ENCODE data around the gene PANK1.
A peak's percentile ranks its signal among the peaks of the same experiment; 100 is the strongest.

Gene PANK1

DNA sequence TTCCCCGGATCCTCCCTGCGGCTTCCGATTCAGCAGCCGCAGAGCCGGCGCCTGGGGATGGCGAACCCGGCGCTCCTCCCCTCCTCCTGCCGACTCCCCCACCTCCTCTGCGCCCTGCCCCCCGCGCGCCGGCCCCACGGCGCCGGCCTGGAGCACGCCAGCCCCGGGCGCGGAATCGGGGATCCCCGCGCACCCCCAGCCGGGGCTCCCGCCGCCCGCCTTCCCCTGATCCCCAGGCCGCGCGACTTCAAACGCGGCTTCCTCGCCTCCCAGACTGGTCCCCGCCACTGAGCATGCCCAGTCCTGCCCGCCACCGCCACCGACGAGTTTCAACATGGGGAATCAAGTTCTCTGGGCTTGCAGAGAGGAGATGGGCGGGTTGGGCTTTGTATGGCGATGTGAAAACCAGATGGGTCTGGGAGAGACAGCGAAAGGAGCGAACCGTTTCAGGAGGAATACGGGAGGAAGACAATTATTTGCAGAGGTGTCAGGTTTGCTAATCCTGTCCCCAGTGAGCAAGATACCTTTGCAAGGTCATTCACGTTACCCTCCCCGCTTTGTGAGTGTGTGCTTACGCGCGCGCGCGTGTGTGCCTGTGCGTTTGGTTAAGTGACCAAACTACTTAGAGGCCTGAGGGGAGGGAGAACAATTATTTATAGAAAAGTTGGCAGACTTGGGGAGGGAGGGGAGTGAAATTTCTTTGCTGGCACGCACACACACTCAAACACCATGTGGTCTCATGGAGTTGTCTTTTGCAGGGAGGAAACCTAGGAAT is at the start of gene PANK1:
Gene PANK1, minus strand, starts transcription at position 276 of the 775 bp plus-strand sequence. CDS start 351 bp downstream, outside the sequence.
- DNase-seq, result peak; percentile 55

- no peak for DNase-seq
These were observed 48.1 kb upstream of the PANK1 start for GRCh38 chr10:89693176-89693575.

DNA sequence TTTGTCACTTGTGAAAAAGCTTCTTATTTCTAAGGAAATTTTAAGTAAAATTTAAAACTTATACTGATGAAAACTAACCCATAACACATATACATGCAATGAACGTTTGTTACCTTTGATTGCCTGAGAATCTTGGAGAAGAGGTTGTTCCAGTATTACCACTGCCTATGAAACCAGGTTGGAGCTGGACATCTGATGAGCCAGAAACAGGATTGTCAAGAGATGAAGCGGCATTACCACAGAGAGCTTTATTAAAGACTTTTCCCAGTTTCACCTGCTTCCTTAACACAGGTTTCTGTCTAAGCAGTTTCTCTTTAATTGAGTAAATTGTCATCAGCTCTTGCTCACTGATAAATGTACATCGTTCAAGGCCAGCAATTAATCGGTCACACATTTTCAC is 47.4 kb upstream of the PANK1 start:
- DNase-seq, result no peak

DNA sequence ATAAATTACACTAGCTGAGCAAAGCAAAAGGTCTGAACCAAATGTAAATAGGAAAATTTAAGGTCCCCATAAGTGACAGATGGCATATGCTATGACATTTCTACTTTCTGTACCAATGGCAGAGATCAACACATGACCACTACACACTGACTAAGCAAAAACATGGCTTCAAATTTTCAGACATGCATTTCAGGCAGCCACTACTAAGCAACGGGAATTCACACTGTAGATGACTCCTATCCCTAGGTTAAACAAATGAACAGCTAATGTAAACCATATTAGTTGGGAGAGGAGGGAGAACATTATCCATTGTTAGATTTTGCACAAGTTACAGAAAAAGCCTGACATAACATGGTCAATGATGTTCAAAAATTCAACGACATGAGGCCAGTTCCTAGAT is 45.0 kb upstream of the PANK1 start:
- no peak for DNase-seq

GRCh38 chr10:89685936-89686335 is 40.9 kb upstream of the PANK1 start:
- DNase-seq, result no peak

GRCh38 chr10:89684604-89685003 is 39.6 kb upstream of the PANK1 start:
- no peak for DNase-seq

GRCh38 chr10:89683883-89684282 is 38.8 kb upstream of the PANK1 start:
- DNase-seq, result no peak

GRCh38 chr10:89679986-89680385 is 34.9 kb upstream of the PANK1 start:
- no peak for DNase-seq

- DNase-seq, result no peak
These were observed 32.3 kb upstream of the PANK1 start for GRCh38 chr10:89677341-89677740.

DNA sequence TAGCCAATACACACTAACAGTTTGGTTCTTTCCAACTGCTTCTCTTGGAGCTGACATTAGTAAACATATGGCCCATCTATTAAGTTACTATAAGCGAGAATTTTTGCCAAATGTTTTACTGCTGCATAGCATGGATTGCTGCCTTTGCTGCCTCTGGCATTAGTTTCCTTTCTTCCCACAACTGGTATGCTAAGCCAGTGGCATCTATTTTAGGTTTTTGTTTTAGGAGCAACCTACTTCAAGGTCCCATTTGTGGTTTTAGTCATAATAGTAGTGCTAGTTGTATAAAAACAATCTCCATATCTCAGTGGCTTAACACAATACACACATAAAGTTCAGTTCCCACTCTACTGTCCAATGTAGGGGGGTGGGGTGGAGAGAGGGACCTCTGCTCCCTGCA is 25.9 kb upstream of the PANK1 start:
- DNase-seq, result no peak

DNA sequence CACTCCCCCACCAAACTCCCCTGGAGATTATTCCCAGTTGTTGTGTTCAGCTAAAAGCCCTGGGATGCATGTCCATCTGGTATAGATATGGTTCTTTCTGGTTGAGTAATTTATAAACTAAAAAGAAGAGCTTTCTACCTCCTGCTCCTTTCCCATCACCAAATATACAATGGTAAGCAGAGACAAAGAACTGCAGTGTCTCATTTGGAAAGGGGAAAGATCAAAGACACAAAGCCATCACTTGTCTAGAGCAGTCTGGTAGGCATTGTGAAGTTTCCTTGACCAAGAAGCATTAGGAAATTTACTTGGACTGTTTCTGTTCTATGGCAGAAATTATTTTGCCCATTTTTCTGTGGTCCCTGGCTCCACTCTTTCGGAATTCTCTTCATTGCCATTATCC is 24.9 kb upstream of the PANK1 start:
- DNase-seq, result no peak

DNA sequence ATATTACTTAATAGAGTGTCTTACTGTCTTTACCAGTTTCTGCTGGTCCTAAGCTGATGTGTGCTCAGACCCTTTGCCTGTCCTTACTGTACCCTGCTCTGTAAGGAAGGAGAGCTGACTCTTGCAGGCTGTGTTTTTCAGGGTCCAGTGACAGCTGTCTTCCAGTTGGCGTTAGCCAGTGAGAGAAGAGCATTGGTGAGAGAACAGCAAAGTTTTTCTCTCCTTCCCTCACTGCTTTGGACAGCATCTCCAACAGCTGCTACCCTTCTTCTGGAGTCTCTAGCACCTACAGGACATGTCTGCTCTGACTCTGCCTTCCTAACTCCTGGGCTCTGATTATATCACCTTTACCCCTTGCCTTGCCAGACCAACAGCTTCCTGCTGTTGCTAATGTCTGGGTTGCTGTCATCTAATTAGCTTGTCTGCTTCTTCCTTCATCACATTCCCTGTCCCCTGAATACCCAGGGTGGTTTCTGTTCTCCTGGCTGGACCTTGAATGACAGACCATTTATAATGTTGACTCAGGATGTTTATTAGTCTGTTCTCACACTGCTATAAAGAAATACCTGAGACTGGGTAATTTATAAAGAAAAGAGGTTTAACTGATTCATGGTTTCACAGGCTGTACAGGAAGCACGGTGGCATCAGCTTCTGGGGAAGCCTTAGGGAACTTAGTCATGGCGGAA is 23.5 kb upstream of the PANK1 start:
- no peak for DNase-seq

DNA sequence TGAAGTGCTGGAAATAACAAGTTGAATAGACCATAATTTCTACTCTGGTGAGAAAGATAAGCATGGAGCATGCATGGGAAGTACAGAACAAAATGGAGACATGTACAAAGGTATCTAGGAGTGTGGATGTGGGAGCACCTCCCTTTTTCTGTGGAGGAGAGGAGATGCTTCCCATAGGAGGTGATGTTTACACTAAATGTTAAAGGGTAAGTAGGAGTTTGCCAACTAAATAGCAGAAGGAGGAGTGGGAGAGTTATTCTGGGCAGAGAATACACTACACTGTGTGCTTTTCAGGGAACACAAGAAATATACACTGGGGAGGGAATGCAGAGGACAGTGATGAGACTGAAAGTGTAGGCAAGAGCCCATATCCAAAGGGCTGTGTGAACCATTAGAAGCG is 21.1 kb upstream of the PANK1 start:
- DNase-seq, result no peak

GRCh38 chr10:89665302-89665701 is 20.3 kb upstream of the PANK1 start:
- no peak for DNase-seq

DNA sequence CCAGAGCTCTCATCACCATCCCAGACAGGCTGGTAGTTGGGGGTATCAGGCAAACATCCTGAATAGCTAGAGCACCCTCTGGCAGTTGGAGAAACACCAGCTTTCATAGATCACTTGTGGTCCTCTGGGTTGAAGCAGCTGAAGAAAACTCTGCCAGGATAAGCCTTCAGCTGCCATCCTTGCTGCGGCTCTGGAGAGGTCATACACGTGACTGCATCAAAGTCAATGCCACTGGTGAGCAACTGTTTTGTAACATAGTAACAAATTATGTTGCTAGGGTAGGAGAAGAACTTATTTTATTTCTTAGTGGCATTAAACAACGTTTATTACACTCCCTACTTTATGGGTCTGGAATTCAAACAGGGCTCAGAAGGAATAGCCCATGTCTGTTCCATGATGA is 19.2 kb upstream of the PANK1 start:
- no peak for DNase-seq

GRCh38 chr10:89663144-89663543 is 18.1 kb upstream of the PANK1 start:
- no peak for DNase-seq

DNA sequence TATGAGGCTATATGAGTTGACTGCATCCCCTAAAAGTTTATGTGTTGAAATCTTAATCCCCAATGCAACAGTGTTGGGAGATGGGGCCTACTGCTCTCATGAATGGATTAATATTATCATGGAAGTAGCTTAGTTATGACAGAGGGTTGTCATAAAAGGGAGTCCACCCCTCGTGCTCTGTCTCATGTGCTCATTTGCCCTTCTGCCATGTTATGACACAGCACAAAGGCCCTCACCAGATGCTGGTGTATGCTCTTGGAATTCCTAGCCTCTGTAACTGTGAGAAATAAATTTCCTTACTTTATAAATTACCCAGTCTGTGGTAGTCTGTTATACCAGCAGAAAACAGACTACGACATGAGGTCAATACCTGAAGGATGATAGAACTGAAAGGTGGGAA is 17.6 kb upstream of the PANK1 start:
- DNase-seq, result no peak

DNA sequence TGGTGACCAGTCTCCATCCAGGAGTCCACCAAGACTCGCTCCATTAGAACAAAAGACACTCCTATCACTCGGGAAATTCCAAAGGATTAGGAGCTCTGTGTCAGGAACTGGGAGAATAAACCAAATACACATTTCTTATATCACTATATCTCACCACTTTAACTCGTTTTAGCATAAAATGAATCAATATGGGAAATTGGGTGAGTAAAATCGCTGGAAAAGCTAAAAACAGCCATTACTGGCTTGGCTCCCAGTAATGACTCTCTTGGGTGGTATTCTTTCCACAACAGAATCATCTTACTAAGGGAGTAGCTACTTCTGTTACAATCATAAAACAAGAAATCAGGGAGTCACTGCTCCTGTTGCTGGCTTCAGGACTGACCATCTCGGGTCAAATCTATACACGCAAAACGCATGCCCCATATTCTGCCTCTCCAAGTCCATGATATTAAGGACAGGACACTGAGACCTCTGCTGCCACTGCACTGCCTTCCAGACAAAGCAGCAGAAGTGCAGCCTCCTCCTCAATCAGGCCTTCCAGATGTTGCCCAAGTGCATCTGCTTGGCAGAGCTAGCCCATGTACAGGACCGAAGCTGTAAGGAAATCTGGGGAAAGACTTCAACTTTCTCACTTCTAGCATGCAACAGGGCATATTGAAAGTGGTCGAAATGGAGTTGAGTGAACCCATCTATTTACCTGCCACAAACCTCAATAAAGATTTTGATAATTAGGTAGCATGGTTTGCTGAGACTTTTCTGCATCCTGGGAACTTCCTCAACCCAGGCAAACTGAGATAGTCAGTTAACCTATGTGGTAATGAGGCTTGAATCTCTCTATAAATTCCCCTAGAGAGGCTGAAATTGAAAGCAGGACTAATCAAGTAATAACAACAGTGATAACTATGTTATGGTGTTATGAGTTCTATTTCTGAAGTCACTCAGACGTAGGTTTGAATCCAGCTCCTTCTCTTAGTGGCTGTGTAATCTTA is 14.4 kb upstream of the PANK1 start:
- DNase-seq, result no peak

GRCh38 chr10:89657302-89657701 is 12.3 kb upstream of the PANK1 start:
- no peak for DNase-seq

- DNase-seq, result no peak
These were observed 10.7 kb upstream of the PANK1 start for GRCh38 chr10:89655722-89656121.

- DNase-seq, result no peak
These were observed 8.4 kb upstream of the PANK1 start for GRCh38 chr10:89653410-89653869.

DNA sequence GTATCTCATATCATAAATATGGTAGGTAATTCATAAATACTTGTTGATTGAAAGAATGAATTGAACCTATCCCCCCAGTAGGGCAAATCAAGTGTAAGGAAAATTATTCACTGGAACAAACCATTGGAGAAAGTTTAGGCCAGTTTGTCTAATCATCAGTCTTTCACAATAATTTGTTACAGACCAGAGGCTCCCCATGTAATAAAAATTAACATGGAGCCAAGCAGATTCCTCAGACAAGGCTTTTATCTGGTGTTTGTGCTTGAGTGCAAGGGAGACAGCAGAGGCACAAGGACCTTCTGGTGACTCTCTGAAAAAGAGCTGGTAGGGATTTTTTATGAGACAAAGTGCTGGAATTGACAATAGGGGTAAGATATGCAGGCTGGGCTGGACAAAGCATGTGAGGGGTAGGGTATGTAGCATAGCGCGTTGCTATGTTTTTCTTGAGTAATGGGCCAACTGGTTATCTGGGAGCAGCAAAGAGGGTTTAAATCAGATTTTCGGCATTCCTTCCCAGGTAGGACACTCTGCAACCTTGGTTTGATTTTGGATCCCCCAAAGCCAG is 7.8 kb upstream of the PANK1 start:
- no peak for DNase-seq

All from 8988T (cell line).